GM18508 (cell line): ENCODE data around the gene NTRK2.

Experiments
- ATAC-seq: cut with Tn5 transposase; IDR thresholded peaks from one replicate; pipeline ENCODE4 v1.9.1; 2021; ENCODE audit warnings: moderate number of reproducible peaks; ENCODE audit not compliant: insufficient read depth, unreplicated experiment

The NTRK2 gene

DNA sequence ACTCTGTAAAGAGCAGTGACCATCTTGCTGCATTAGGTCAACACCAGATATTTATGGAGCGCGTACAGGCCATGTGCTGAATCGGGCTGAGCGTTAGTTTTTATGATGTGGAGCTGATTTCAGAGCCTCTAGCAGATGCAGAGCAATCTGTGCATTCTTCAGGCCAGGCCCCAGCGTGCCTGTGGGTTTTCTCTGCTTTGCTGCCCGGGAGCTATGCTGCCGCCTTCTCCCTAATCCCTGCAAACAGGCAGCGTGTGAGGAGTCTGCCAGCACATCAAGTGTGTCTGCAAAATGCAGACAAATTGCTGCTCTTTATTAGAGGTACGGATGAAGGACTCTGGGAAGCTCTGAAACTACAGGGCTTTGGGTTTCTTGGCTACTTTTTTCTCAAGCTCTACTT, 170.0 kb downstream of the NTRK2 start:
- no peak for ATAC-seq

DNA sequence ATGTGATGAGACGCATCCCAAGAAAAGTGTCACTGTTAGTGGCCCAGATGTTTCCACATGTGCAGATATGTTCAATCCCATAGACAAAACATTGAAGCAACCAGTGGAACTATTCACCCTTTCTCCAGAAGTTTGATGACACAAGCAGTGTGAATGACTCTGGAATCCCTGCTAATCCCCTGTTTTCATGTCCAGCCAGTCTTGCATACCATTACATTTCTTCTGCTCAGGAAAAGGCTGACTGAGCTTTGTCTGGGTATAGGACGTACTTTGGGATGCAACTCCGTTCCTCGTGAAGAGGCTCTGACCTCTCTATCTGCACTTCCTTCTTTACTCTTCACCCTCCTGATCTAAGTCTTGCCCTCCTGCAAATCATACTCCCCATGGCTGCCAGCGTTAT, 172.4 kb downstream of the NTRK2 start:
- no peak for ATAC-seq

DNA sequence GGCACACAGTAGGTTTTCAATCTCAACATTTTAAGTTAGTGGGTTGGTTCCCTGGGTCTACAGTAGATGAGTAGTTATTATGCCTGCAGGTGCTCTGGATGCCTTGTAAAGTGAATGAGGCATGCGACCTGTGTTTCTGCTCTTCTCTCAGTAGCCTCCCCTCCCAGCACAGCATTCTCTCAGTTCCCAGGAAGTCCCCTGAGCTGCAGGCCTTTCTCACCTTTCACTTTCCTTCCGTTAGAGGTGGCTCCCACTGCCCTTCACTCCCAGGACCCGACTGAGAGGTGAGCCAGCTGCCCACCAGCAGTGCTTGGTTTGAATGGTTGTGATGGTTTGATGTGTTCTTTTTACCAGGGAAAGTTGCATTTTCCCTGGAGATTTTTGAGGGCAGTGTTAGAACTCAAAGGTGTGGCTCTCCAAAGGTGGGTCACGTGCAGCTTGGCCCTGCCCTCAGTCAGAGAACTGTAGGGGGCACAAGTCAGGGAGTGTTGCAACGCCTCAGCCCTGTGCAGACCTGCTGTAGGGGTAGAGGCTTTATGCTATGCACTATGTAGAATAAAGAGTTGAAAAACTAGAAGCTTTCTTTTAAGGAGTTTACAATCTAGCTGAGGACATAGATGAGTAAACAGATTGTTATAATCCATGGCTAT, 173.8 kb downstream of the NTRK2 start:
- ATAC-seq = no peak

DNA sequence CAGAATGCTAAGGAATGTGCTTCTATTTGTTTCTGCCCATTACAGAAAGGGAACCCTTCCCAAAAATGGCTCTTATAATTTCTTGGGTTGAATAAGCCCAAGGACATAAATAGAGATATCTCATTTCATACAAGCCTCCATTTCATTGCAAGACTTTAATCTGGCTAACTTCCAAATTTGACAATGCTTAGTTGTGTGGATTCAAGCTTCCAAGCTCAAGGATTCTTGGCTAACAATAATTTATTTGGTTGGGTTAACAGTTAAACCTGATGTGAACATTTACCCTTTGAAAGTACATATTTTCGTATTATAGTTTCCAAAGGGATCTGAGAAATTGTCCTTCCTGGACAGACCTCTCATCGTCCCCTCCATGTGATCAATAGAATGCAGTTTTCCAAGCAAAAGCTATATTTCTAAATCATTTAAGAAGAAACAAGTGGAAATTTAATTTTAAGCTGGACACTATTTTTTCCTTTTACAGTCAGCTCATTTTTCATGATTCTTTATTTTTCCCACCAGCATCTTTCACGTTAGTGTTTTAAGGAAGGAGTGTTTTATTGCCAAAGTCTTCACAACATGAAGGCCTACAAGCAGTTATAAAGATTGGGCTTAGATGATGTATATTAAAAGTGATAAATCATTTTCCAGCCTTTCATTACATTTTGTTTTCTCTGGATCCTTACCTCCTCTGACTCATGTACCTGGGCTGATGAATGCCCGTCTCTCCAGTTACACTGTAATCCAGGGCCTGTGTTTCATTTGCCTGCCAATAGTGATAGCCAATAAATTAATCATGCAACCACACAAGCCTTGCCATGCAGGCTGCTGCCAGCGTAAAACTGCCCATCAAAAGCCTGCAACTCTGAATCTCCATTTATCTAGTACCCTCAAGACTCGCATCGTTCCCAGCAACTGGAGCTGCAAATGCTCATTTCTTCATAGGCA, 176.7 kb downstream of the NTRK2 start:
- ATAC-seq = no peak

DNA sequence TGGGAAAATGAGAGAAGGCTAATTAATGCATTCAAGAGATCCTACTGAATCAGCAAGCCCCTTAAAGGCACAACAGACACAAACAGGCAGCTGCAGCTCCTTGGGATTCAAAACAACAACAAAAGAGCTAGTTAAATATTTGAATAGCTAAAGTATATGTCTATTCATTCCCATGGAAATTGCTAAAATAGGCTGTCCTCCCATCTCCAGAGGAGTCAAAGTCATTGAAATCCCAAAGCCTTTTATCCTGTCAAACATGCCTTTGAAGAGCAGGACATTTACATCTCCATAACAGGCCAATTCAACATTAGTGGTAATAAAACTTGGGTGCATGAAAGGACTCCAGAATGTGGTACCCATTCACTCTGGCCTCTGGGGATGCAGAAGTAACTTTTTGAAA, 177.4 kb downstream of the NTRK2 start:
- no peak for ATAC-seq

DNA sequence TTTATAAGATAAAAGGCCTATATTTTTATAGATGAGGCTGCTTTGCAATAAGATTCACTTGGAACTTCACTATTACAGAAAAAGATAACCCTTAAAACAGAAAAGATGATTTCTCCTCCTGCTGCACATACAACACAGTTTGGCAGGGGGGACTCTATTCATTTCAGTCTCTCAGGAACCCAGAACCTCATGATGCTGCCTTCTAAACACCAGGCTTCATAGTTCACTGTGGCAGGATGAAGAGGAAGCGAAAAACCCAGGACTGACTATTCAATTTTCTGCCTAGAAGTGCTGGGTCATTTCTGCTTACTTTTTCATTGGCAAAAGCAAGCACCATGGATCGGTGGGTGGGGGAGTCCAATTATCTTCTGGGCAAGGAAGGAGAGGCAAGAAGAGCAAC, 179.5 kb downstream of the NTRK2 start:
- no peak for ATAC-seq

DNA sequence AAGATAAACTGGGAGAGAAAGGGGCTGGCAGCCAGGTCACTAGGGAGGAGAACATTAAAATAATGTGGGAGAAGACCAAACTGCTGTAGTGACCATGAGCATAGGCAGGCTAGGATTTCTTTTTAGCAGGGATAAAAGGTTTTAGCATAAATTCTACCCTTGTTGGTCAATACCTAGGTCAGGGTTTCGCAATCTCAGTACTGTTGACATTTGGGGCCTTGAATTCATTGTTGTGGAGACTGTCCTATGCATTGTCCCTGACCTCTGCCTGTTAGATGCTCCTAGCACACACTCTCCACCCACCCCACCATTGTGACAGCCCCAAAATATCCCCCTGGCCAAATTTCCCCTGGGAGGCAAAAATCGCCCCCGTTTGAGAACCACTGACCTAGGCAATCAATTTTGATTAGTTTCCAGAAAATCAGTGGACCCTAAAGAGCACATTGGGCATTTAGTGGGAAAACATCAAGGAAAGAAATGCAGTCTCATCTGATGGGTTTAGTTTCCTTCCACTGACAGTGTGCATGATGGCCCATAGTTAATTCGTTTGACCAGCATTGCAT, 181.4 kb downstream of the NTRK2 start:
- no peak for ATAC-seq

DNA sequence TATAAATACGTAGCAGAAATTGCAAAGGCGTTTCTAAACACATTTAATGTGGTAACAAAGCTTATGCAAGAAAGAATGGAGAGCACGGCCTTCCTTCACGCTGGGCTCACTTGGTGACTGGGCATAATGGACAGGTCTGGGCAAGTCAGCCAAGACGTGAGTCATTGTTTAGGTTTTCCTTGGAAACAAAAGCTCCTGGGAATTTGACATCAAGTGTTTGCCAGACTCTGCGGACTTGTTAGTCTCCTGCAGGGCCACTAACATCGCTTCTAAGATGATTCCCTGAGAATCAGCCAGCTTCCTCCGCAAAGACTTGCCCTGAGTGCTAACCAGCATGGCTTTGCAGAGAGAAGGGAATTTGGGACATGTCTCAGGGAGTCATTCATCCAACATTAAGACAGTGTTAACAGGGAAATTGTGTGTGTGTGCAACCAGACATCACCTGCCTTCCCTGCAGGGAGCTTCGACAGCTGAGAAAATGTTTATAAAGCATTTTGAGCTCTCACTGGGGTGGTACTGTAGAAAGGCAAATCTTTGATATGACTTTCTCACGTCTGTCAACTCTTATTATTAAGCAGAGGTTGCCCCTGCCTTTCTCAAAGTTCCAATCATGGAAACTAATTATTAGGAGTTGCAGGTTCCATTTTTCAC, 182.5 kb downstream of the NTRK2 start:
- ATAC-seq = no peak

DNA sequence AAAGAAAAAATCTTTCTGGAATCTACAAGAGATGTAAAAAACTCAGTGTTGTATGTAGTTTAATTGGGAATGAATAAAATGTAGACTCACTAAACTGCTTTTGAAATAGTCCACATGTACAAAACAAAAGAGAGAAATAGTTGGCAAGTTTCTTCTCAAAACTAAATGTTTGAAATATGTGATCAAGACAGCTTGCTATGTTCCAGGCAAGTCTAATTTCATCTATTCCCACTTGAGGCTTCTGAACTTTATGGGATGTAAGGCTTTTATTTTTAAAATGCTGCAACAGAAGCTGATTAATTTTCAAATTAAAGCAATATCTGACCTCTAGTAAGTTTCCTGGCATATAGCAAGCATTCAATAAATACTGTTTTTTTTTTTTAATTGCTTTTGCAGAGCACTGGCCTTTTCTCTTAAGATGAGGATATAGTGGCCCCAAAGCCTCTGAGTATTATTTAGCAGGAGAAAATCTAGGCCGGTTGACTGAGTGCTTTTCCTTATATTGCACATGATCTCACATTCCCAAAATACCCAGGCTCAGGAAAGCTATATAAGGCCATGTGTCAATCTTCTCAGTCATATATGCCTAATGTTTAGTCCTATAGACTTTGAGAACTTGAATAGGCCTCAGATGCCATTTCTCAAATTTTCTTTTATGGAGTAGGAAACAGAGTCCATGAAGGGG, 183.2 kb downstream of the NTRK2 start:
- ATAC-seq = no peak

DNA sequence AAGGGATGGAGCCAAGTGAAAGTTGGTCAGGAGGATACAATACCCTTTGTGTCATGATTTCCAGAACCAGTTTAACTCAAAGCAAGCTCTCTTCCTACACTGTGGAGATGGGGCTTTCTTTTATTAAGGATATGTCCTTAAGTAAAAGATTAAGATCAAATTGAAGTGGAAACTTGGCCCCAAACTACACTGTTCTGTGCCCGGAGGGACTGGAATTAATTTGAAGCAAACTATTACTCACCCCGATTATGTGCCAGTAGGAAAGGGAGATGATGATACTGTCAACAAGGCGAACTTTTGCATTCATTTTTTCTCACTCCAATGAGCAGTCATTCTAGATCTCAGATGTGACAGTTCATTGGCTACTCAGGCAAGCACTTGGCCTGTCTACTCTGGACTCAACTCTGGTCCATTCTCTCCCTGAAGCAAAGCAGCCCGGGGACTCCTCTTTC, 186.7 kb downstream of the NTRK2 start:
- ATAC-seq = no peak

DNA sequence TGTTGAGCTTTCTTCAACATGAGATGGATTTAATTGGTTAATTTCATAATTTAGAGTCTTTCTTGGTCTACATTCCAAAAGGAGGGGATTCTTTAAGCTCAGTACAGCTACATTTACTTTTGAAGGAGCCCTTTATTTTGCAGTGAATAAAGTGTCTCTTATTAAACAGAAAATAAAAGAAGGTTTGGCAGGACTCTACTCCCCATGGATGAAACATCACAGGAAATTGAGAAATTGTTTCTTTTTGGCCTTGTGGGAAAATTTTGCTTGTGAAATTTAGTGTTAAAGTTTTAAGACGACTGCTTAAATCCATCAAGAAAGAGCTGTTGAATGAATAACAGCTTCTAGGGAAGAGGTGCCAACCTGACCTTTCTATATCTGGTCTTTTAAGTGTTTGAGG, 187.7 kb downstream of the NTRK2 start:
- no peak for ATAC-seq

DNA sequence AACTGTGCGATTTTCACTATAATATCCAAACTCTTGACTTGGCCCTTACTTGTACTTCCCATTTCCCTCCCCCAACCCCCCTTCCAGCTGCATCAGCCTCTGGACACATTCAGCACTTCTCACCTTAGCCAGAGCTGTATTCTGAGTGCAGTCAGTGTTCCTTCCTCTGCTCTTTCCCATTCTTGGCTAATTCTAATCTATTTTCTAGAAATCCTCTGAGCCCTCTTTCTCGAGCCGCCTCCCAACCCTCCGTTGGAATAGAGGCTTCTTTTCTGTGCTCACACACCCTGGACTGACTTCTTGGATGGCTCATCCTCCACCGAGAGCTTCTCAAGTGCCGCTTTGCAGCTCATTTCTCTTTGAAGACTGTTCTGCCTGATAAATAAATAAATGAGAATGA, 188.8 kb downstream of the NTRK2 start:
- no peak for ATAC-seq

DNA sequence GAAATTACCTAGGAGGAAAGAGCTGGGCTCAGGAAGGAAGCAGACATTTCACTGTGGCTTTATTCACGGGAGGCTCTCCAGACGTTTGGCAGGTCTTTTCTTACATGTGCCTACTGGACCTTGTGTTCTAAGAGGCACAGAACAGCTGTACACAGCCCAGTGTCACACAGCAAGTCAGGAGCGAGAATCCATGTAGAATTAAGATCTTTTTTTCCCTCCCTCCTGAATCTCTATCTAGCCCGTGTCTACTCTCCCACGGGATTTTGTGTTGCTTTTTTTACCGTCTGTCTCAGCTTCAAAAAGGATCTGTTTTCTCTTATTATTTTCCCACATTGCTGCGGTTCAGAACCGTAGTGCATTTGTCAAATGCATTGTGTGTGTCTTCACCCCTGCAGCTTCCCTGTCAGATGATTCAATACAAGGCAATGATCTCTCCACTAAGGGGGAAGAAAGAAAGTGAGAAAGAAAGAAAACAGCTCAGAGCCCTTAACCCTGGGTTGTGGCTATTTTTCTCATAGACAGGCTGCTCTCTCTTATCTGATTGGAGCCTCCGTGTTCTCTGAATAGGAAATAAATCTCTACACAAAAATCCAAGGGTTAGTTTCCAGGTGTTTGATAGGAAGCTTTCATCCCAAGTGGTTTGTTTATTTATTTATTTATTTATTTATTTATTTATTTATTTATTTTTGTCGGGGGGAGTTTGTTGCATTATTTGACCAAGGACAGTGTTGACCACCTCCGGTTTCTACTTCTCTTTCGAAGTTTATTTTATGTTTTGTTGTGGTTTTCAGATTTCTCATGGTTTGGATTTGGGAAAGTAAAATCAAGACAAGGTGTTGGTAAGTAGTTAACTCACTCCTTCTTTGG, 191.0 kb downstream of the NTRK2 start:
- ATAC-seq = no peak

DNA sequence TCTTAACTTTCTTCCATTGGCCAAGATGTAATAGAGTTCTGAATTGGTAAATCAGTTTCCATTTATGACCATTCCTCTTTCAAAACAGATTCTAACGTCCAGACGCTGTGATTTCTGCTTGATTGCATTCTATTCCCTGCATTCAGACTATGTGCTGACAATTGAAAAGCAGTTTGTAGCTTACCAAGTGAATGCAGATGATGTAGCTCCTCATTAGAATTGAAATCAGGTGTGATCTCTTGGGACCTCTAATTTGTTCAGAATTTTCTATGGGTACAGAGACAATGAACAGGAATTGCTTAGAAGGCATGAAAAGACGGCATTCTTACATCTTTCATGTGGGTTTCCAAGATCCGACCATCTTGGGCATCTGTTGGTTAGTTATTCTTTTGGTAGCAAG, 191.9 kb downstream of the NTRK2 start:
- no peak for ATAC-seq

DNA sequence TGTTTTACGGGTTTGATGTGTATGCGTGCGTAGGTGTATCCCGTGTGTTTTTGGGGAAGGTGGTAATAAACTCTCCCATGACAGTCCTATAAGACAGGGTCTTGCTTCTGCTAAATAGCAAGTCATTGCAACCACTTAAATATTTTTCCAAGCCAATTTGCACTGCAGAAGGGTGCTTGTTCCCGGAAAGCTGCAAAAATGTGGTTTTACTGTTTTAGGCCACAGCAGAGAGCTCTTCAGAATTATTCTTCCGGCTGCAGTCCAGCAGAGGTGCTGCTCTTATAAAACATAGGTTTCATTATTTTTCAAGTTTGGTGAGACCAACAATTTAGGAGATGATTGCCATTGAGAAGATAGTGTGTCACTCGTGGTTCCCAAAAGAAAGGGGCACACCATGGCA, 192.8 kb downstream of the NTRK2 start:
- ATAC-seq = no peak

DNA sequence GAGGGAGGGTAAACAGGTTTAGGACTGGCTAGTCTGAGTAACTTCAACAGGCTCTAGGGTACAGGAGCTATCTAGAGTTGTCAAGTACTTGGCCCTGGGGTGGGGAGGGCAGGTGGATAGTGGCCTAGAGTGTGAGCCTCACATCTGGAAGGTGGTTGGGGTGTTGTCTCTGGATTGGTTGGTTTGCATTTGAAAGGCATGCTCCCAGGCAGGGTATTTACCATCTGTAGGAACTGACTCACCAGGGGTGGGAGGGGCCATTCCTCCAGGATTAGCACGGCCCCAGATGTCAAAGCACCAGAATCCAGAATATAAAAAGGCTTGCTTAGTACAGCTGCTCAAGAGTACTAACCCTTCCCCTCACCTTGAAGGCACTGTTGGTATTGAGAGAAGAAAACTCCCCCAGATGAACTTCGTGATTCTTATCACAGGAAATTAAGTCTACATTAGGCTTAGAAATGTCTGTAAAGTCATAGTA, 193.3 kb downstream of the NTRK2 start:
- no peak for ATAC-seq

DNA sequence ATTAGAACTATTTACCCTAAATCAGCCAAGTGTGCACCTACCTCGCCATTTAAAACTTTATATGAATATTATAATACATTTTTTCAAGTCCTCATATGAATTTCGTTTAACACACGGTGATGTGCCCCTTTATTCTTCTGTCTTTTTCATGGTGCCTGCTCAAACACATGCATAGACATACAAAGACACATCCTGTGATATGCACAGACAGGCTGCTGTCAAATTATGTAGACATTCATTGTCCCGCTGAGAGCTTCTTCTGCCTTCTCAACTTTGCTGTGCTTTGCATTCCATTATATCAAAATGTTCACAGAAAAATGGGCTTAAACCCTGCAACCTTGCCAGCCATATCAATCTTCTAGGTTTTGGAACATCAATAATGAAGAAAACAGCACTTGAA, 193.8 kb downstream of the NTRK2 start:
- no peak for ATAC-seq

DNA sequence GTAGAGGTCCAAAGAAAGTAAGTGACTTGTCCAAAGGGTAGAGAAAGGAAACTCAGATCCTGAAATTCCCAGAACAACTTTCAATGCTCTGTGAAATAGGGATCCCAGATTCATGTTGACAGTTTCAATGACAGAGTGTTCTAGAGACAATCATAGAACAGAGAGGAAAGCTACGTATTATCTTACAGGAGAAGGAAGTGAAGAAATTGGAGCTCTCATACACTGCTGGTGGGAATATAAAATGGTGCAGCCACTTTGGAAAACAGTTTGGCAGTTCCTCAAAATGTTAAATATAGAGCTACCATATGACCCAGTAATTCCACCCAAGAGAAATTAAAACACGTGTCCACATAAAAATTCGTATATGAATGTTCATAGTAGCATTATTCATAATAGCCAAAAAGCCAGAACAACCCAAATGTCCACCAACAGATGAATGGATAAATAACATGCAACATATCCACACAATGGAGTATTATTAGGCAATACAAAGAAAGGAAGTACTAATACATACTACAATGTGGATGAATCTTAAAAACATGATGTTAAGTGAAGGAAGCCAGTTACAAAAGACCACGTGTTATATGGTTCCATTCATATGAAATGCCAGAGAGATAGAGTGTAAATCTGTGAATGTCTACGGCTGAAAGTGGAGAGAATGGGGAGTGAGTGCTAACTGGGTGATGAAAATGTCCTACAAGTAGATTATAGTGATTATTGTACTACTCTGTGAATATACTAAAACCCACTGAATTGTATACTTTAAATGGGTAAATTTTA, 197.1 kb downstream of the NTRK2 start:
- no peak for ATAC-seq

DNA sequence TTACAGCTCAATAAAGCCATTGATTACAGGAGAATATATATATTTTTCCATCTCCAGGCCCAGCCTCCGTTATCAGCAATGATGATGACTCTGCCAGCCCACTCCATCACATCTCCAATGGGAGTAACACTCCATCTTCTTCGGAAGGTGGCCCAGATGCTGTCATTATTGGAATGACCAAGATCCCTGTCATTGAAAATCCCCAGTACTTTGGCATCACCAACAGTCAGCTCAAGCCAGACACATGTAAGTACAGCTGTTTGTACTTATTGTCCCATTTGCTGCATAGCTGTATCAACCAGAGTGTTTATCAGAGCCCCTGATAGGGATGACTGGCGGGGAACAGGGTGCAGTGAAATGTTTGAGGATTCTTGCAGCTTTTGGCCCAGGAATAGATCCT, 197.7 kb downstream of the NTRK2 start:
- ATAC-seq = no peak
